ENCODE data around the gene MRPS18B.

- no peak for TF ChIP-seq CTCF (IDR thresholded peaks at IDR 0.05; ENCODE audit: low read length)
- no peak for TF ChIP-seq EZH2 (IDR thresholded peaks at IDR 0.05; ENCODE audit: borderline replicate concordance, low read length)
Measured at GRCh38 chr6:30614843-30615218, 2.8 kb upstream of the MRPS18B start.

All from OCI-LY1 (cell line).